Measurements from ENCODE around the gene C20orf144.
"Not testable (repeated sequence)": the region's sequence is repeated elsewhere in the genome, so short reads cannot be mapped to it uniquely, and the experiment has no call there.

The C20orf144 gene

DNA sequence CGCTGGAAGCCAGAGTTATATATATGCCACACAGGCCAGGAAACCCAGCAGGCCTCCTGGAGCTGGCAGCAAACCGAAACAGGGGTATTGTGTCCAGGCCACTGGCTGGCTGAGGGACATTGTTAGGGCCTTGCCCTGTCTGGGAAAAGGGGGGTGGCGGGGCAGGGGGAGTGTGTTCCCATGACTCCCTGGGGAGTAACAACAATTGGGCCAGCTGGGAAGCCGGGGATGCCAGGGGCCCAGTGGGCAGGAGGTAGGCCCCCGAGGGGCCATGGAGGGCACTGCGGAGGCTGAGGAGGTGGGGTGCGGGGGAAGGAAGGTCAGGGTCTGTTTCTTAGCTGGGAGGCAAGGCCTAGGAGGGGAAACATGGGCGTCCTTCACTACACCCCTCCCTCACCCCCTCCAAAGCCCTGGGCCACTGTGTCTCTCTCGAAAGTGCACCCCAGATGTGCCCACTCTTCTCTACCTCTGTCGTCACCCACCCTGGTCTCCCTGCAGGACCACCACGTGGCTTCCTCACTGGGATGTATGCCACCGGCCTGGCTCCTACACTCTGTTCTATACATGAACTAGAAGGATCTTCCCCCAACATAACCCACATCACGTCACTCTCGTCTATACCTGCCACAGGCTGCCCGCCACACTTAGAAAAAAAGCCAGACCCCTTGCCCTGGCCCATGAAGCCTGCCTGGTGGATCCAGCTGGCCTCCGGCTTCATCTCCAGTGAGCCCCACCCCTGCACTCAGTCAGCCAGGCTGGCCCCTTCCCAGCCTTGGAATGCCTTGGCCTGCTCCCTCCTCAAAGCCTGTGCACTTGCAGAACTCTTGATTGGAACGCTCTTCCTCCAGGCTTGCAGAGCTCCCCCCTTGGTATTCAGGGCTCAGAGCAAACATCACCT, 31.9 kb downstream of the C20orf144 start:
- no peak for DNase-seq (ENCODE audit: low read depth, low spot score)

- no peak for DNase-seq (ENCODE audit: low read depth, low spot score)
Measured at GRCh38 chr20:33694639-33695012, 32.5 kb downstream of the C20orf144 start.

DNA sequence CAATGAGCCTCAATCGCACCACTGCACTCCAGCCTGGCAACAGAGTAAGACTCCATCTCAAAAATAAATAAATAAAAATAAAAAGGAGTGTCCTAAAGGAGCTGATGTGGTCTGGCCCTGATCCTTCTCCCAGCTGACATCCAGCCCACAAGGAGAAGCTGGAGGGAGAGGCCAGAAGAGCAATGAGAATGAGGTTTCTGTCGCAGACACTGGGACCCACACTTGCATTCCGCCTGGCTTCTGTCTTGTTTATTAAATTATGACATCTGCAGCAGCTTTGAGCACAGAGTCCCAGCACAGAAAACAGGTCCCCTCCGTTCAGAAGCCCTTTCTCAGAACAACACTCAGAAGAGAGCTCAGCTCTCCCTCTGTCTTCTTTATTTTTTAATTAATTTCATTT, 34.3 kb downstream of the C20orf144 start:
- DNase-seq (ENCODE audit: low read depth, low spot score) = no peak

DNA sequence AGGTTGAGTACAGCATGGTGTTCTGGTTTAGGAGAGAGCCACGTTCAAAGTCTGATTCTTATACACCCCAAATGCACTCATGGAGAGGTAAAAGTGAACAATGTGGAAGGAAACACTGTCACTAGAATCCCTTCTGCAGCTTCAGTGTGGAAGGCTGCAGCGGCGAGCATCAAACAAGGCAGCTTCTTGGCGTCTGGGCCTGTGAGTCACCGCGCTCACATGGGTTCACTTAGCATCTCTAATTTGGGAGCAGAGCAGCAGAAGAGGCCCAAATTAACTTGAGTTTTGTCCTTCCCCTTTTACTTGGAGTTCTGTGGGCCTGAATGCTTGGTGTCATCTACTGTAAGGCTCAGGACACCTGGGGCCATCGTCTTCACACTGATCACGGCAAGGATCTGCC, 35.0 kb downstream of the C20orf144 start:
- DNase-seq (ENCODE audit: low read depth, low spot score) = no peak

DNA sequence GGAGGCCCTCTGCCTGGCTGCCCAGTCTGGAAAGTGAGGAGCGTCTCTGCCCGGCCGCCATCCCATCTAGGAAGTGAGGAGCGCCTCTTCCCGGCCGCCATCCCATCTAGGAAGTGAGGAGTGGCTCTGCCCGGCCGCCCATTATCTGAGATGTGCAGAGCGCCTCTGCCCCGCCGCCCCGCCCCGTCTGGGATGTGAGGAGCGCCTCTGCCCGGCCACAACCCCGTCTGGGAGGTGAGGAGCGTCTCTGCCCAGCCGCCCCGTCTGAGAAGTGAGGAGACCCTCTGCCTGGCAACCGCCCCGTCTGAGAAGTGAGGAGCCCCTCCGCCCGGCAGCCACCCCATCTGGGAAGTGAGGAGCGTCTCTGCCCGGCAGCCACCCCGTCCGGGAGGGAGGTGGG, 36.8 kb downstream of the C20orf144 start:
- DNase-seq (ENCODE audit: low read depth, low spot score) = not testable (repeated sequence)

GRCh38 chr20:33700696-33701441, 38.7 kb downstream of the C20orf144 start:
- not testable (repeated sequence) for DNase-seq (ENCODE audit: low read depth, low spot score)

DNA sequence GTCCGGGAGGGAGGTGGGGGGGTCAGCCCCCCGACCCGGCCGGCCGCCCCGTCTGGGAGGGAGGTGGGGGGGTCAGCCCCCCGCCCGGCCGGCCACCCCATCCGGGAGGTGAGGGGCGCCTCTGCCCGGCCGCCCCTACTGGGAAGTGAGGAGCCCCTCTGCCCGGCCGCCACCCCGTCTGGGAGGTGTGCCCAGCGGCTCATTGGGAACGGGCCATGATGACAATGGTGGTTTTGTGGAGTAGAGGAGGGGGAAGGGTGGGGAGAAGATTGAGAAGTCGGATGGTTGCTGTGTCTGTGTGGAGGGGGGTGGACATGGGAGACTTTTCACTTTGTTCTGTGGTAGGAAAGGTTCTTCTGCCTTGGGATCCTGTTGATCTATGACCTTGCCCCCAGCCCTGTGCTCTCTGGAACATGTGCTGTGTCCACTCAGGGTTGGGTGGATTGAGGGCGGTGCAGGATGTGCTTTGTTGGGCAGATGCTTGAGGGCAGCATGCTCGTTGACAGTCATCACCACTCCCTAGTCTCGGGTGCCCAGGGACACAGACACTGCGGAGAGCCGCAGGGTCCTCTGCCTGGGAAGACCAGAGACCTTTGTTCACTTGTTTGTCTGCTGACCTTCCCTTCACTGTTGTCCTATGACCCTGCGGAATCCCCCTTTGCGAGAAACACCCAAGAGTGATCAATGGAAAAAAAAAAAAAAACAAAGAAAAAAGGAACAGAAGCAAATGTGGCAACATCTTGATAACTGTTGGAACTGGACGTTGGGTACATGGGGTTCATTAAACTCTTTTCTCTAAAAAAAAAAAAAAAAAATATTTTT, 39.7 kb downstream of the C20orf144 start:
- DNase-seq (ENCODE audit: low read depth, low spot score) = no peak

GRCh38 chr20:33702861-33703260, 40.7 kb downstream of the C20orf144 start:
- no peak for DNase-seq (ENCODE audit: low read depth, low spot score)

GRCh38 chr20:33703498-33704137, 41.5 kb downstream of the C20orf144 start:
- no peak for DNase-seq (ENCODE audit: low read depth, low spot score)

DNA sequence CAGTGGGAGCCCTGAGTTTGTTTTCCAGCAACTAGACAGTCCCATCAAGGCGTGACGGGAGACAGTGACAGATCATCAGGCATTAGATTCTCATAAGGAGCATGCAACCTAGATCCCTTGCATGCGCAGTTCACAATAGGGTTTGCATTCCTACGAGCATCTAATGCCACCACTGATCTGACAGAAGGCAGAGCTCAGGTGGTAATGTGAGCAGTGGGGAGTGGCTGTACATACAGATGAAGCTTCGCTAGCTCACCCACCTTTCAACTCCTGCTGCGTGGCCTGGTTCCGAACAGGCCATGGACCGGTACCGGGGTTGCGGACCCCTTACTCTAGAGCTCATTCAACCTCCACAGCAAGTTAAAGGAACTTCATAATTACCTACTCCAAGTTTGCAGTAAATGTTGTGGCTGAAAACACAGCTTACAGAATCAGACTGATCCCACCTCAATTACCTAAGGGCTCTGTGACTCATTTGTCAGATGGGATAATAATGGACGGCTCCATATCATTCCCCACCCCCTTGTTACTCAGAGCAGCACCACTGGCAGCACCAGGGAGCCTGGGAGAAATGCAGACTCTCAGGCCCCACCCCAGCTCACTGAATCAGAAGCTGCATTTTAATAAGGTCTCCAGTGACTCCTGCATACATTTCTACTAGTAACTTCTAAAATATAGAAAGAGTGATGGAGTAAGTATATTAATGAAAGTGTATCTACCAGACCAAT, 42.2 kb downstream of the C20orf144 start:
- no peak for DNase-seq (ENCODE audit: low read depth, low spot score)

DNA sequence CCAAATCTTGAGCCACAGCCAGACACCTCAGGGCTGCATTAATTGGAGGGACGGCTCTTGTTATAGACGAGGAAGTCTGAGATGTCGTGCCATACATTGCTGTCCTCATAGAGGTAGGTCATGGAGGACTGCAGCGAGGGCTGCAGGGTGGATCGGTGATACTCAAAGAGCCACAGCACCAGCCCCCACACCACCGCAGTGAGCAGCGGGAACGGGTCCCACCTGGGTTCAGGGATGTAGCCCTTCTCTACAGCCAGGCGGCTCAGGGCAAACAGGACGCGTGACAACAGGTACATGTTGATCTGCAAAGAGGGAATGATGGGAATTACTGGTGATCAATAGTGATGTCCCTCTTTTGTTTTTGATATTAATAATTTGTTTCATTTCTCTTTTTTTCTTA, 45.5 kb downstream of the C20orf144 start:
- no peak for DNase-seq (ENCODE audit: low read depth, low spot score)

- no peak for DNase-seq (ENCODE audit: low read depth, low spot score)
Measured at GRCh38 chr20:33709398-33709797, 47.3 kb downstream of the C20orf144 start.

- DNase-seq (ENCODE audit: low read depth, low spot score) = no peak
Measured at GRCh38 chr20:33709905-33710541, 47.9 kb downstream of the C20orf144 start.

- no peak for DNase-seq (ENCODE audit: low read depth, low spot score)
Measured at GRCh38 chr20:33710681-33711445, 48.7 kb downstream of the C20orf144 start.

- no peak for DNase-seq (ENCODE audit: low read depth, low spot score)
Measured at GRCh38 chr20:33711446-33711738, 49.3 kb downstream of the C20orf144 start.
